IMR-90 (cell line): ENCODE measurements around the gene MTX2. TPM values are rescaled to one million over a fixed set of nuclear protein-coding genes. Genes with fewer than 3 reads are reported as not detected.

Source experiments
- ATAC-seq: fragments of 200-7000 bp; cut with Tn5 transposase; 2 replicates; pipeline ENCODE4 v1.9.1; 2020; ENCODE audit warnings: low read depth, mild to moderate bottlenecking, moderate library complexity
- BruUV-seq: library from RNA; stranded (reverse); fragments of 400-500 nt; replicated peaks from 2 replicates; lab custom pipeline; 2021; lab: Mats Ljungman, UMichigan
- CTCF ChIA-PET: fragments of 300-600 bp; formaldehyde crosslinking; extraction: SDS; loops from one replicate; lab custom pipeline; 2021; ENCODE audit warnings: antibody characterized with exemption; lab: Yijun Ruan, JAX
- POLR2A ChIA-PET: fragments of 300-600 bp; sonication (Branson Sonifier 250); formaldehyde crosslinking; loops from one replicate; lab custom pipeline; 2022; ENCODE audit warnings: antibody characterized with exemption; ENCODE audit not compliant: unreplicated experiment; lab: Charles Lee
- DNase-seq: peaks from one replicate; pipeline ENCODE4 v3.0.0; 2013
- H2AFZ ChIP-seq: replicated peaks from 2 replicates; pipeline ENCODE3; 2013; ENCODE audit warnings: low read length, mild to moderate bottlenecking; ENCODE audit not compliant: poor library complexity
- H2AK5ac ChIP-seq: 2 replicates; pipeline ENCODE4 v1.6.1; 2013; ENCODE audit warnings: low read depth, low read length, inconsistent platforms
- H2AK9ac ChIP-seq: replicated peaks from 2 replicates; pipeline ENCODE3; 2013; ENCODE audit warnings: mild to moderate bottlenecking, low read depth, low read length, moderate library complexity; ENCODE audit not compliant: poor library complexity
- H2BK120ac ChIP-seq: 2 replicates; pipeline ENCODE4 v1.6.1; 2013; ENCODE audit warnings: low read depth, low read length, inconsistent platforms
- H2BK15ac ChIP-seq: 3 replicates; pipeline ENCODE4 v1.6.1; 2013; ENCODE audit warnings: low read depth, low read length, inconsistent platforms
- H2BK20ac ChIP-seq: 2 replicates; pipeline ENCODE4 v1.6.1; 2013; ENCODE audit warnings: low read depth, mild to moderate bottlenecking, inconsistent platforms, low read length, moderate library complexity
- H2BK5ac ChIP-seq: 2 replicates; pipeline ENCODE4 v1.6.1; 2013; ENCODE audit warnings: mild to moderate bottlenecking, low read depth, low read length, inconsistent platforms; ENCODE audit not compliant: poor library complexity, severe bottlenecking
- H3K14ac ChIP-seq: replicated peaks from 2 replicates; pipeline ENCODE4 v1.6.1; 2013; ENCODE audit warnings: low read depth, low read length, inconsistent platforms
- H3K18ac ChIP-seq: 2 replicates; pipeline ENCODE4 v1.6.1; 2013; ENCODE audit warnings: low read depth, low read length, control low read depth
- H3K23ac ChIP-seq: 2 replicates; pipeline ENCODE4 v1.6.1; 2013; ENCODE audit warnings: low read depth, low read length, inconsistent platforms
- H3K27ac ChIP-seq: 2 replicates; pipeline ENCODE4 v1.5.1; 2013; ENCODE audit warnings: mild to moderate bottlenecking, control low read depth, low read length; ENCODE audit not compliant: insufficient read depth
- H3K27me3 ChIP-seq: 2 replicates; pipeline ENCODE4 v1.6.1; 2013; ENCODE audit warnings: low read length; ENCODE audit not compliant: control insufficient read depth, insufficient read depth
- H3K36me3 ChIP-seq: 2 replicates; pipeline ENCODE4 v1.6.1; 2013; ENCODE audit warnings: low read length, mixed read lengths; ENCODE audit not compliant: control insufficient read depth, insufficient read depth
- H3K4ac ChIP-seq: 2 replicates; pipeline ENCODE4 v1.6.1; 2013; ENCODE audit warnings: low read depth, low read length, inconsistent platforms
- H3K4me1 ChIP-seq: 2 replicates; pipeline ENCODE4 v1.6.1; 2013; ENCODE audit warnings: low read length, mixed read lengths; ENCODE audit not compliant: control insufficient read depth, insufficient read depth
- H3K4me2 ChIP-seq: 2 replicates; pipeline ENCODE4 v1.6.1; 2013; ENCODE audit warnings: low read depth, mild to moderate bottlenecking, control low read depth, low read length, moderate library complexity
- H3K4me3 ChIP-seq: 2 replicates; pipeline ENCODE4 v1.5.1; 2013; ENCODE audit warnings: low read depth, mild to moderate bottlenecking, control low read depth, low read length, moderate library complexity; ENCODE audit not compliant: insufficient read depth
- H3K56ac ChIP-seq: 2 replicates; pipeline ENCODE4 v1.6.1; 2013; ENCODE audit warnings: low read length, inconsistent platforms; ENCODE audit not compliant: insufficient read depth; ENCODE audit errors: extremely low read depth
- H3K79me1 ChIP-seq, 2 experiments: 2 replicates each; pipeline ENCODE4 v1.6.1; 2013; ENCODE audit warnings: low read length in 2 of 2, inconsistent platforms in 1 of 2, low read depth in 1 of 2
- H3K9ac ChIP-seq: 2 replicates; pipeline ENCODE4 v1.6.1; 2013; ENCODE audit warnings: low read depth, low read length, control low read depth
- H3K9me1 ChIP-seq: 2 replicates; pipeline ENCODE4 v1.6.1; 2013; ENCODE audit warnings: low read length, inconsistent platforms; ENCODE audit not compliant: insufficient read depth
- H3K9me3 ChIP-seq: 2 replicates; pipeline ENCODE4 v1.6.1; 2013; ENCODE audit warnings: low read length; ENCODE audit not compliant: control insufficient read depth, insufficient read depth
- H4K20me1 ChIP-seq: 2 replicates; pipeline ENCODE4 v1.6.1; 2013; ENCODE audit warnings: low read length, inconsistent platforms; ENCODE audit not compliant: insufficient read depth
- H4K5ac ChIP-seq: 2 replicates; pipeline ENCODE4 v1.6.1; 2013; ENCODE audit warnings: mild to moderate bottlenecking, low read depth, low read length, control low read depth
- H4K8ac ChIP-seq, 2 experiments: 2 replicates each; pipeline ENCODE4 v1.6.1; 2013; ENCODE audit warnings: low read depth in 2 of 2, low read length in 2 of 2, control low read depth in 1 of 2, inconsistent platforms in 1 of 2
- H4K91ac ChIP-seq: 2 replicates; pipeline ENCODE4 v1.6.1; 2013; ENCODE audit warnings: low read depth, low read length, inconsistent platforms; ENCODE audit not compliant: insufficient read depth
- BHLHE40 ChIP-seq: fragments of 150-350 bp; IDR thresholded peaks from 2 replicates; pipeline ENCODE4 v1.6.1; 2016; ENCODE audit warnings: mild to moderate bottlenecking, low read depth, low read length
- CEBPB ChIP-seq: IDR thresholded peaks from 2 replicates; pipeline ENCODE4 v1.6.1; 2012; ENCODE audit warnings: low read depth, low read length, improper control_type of control experiment
- FOS ChIP-seq: fragments of 150-350 bp; IDR thresholded peaks from 2 replicates; pipeline ENCODE4 v1.6.1; 2016; ENCODE audit warnings: low read depth, low read length
- MAFK ChIP-seq: IDR thresholded peaks from 2 replicates; pipeline ENCODE4 v1.6.1; 2012; ENCODE audit warnings: low read depth, low read length, improper control_type of control experiment
- MAZ ChIP-seq: IDR thresholded peaks from 2 replicates; pipeline ENCODE4 v1.6.1; 2012; ENCODE audit warnings: low read depth, mild to moderate bottlenecking, low read length, improper control_type of control experiment, moderate library complexity, borderline replicate concordance
- MXI1 ChIP-seq: IDR thresholded peaks from 2 replicates; pipeline ENCODE4 v1.6.1; 2012; ENCODE audit warnings: low read depth, mild to moderate bottlenecking, low read length, moderate library complexity, borderline replicate concordance
- NFE2L2 ChIP-seq: fragments of 150-350 bp; IDR thresholded peaks from 2 replicates; pipeline ENCODE4 v1.6.1; 2016; ENCODE audit warnings: low read depth, mild to moderate bottlenecking, low read length
- POLR2A ChIP-seq: IDR thresholded peaks from 2 replicates; pipeline ENCODE4 v1.6.1; 2012; ENCODE audit warnings: mild to moderate bottlenecking, low read depth, low read length
- RAD21 ChIP-seq: IDR thresholded peaks from 2 replicates; pipeline ENCODE4 v1.6.1; 2012; ENCODE audit warnings: low read length, improper control_type of control experiment
- RCOR1 ChIP-seq: IDR thresholded peaks from 2 replicates; pipeline ENCODE4 v1.6.1; 2012; ENCODE audit warnings: mild to moderate bottlenecking, low read length, improper control_type of control experiment; ENCODE audit not compliant: insufficient replicate concordance
- RFX5 ChIP-seq: IDR thresholded peaks from 2 replicates; pipeline ENCODE4 v1.8.0; 2012; ENCODE audit warnings: low read depth, mild to moderate bottlenecking, low read length, moderate library complexity
- SMC3 ChIP-seq: fragments of 150-350 bp; IDR thresholded peaks from 2 replicates; pipeline ENCODE4 v1.6.1; 2016; ENCODE audit warnings: low read depth, mild to moderate bottlenecking, antibody characterized with exemption, low read length, moderate library complexity
- WGBS, 2 experiments: methylation state at CpG; one replicate each; pipeline versions ENCODE4 v1.1.5 to v1.1.7; 2013; ENCODE audit warnings: missing lambda C conversion rate in 2 of 2; ENCODE audit not compliant: insufficient read length in 1 of 2; ENCODE audit errors: extremely low coverage in 2 of 2; 5-methylcytosine and 5-hydroxymethylcytosine counted together
- dilution Hi-C: fragments of 300-500 bp; cut with HindIII; formaldehyde crosslinking; loops from one replicate; pipeline ENCODE4 v1.14.3; 2018; ENCODE audit warnings: low sequenced_read_pairs; ENCODE audit not compliant: unreplicated experiment
- in situ Hi-C: fragments of 300-500 bp; cut with MboI; formaldehyde crosslinking; loops from 3 replicates; pipeline ENCODE4 v1.14.3; 2019; ENCODE audit warnings: low sequenced_read_pairs, inconsistent platforms, mixed read lengths
- intact Hi-C: fragments of 100-400 bp; cut with micrococcal nuclease; formaldehyde crosslinking; loops from 2 replicates; pipeline ENCODE4 v1.10.0; 2022
- polyA plus RNA-seq, 3 experiments: library from polyadenylated mRNA; depleted of rRNA; stranded (reverse); fragments of >200 nt; gene quantifications; 2 replicates each; pipeline ENCODE4 v1.2.3, GENCODE V29; 2012; ENCODE audit warnings: low replicate concordance in 1 of 3
- total RNA-seq: library from RNA; depleted of rRNA; stranded (reverse); fragments of >200 nt; gene quantifications from 2 replicates; pipeline ENCODE4 v1.2.3, GENCODE V29; 2012
- TF ChIP-seq, protein P1 (sequence below): conservative IDR thresholded peaks from 2 replicates; pipeline ENCODE4 v1.5.1; 2012; ENCODE audit warnings: mild to moderate bottlenecking, low read depth, low read length, improper control_type of control experiment
- TF ChIP-seq, protein P2 (sequence below): fragments of 150-350 bp; IDR thresholded peaks from 2 replicates; pipeline ENCODE4 v1.6.1; 2017; ENCODE audit warnings: mild to moderate bottlenecking, antibody characterized with exemption, low read length, low read depth
- TF ChIP-seq, protein P3 (sequence below): fragments of 150-350 bp; IDR thresholded peaks from 2 replicates; pipeline ENCODE4 v1.6.1; 2016; ENCODE audit warnings: low read depth, mild to moderate bottlenecking, low read length, moderate library complexity, borderline replicate concordance

MTX2 gene
- total and polyA plus RNA-seq, 2 of the 4 experiments (the other 2 are of a cell fraction): 24.9 to 37.8 TPM

DNA sequence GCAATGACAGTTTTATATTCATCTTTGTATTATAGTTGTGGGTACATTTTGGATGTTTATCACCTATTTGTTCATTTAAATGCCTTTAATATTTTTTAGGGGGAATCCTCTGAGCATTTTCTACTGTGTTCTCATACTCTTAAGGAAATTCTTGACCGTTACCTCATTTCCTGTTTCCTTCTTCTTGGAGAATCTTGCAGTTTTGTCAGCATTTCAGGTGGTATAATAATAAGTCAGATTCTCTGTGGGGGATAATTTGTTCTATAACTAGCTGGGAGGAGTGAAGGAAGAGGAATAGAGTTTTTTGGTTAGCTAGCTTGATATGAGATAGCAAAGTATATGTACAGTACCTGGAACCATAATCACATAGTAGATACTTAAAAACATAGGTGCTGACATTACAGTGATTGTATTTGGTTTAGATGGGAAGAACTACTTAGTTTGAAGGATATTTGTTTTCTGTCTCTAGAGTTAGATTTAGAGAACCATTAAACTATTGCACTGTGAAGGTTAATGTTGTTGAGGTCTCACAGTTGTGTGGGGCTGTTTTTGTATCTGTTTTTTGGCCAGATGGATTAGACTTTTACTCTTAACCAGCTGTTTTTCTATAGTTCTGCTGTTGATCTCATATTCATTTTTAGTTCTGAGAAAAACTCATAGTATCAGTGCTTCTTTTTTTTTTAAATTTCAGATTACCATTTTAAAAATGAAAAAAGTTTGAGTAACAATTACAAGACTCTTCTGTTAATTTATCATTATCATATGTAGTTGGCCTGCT is 14.2 kb downstream of the MTX2 start:
- no peak overlapping the region for H3K23ac ChIP-seq
- H2AK9ac ChIP-seq: no peak overlapping the region
- H3K27me3 ChIP-seq: no peaks in the 10 kb centered on the region
- no peak overlapping the region for H2BK5ac ChIP-seq
- ChIA-PET POLR2A (no interaction called here), CTCF (interaction anchor here (0.7 to 1.2 kb wide), 2 partner anchors 172 to 1044 kb away, joined by 3 read pairs; no protein-coding TSS in a partner anchor)
- H3K4me3 ChIP-seq: no peak overlapping the region
- H3K9me1 ChIP-seq: peaks cover 3% of the 10 kb centered on the region; the same call in 1 of the 2 replicates
- dilution Hi-C loops (no loop called here), in situ Hi-C loops (no loop called here), intact Hi-C loops (loop anchor here (10.0 kb wide), 1 partner anchor 59 kb away; no protein-coding TSS in a partner anchor)
- H2BK15ac ChIP-seq: no peak overlapping the region
- H3K79me1 ChIP-seq: peaks cover 25 to 28% of the 10 kb centered on the region in 2 experiments
- H2AFZ ChIP-seq: no peak overlapping the region
- H2BK20ac ChIP-seq: no peak overlapping the region
- no peak overlapping the region for H2BK120ac ChIP-seq
- H3K9ac ChIP-seq: no peak overlapping the region
- no peak overlapping the region for H3K56ac ChIP-seq
- no peaks in the 10 kb centered on the region for H3K36me3 ChIP-seq
- H4K8ac ChIP-seq: no peak overlapping the region
- no peak overlapping the region for H2AK5ac ChIP-seq
- peaks cover 13% of the 10 kb centered on the region; the same call in 1 of the 2 replicates for H4K20me1 ChIP-seq
- no peak overlapping the region for H3K4ac ChIP-seq
- ATAC-seq (no peak), DNase-seq (peak; percentile 38)
- H4K5ac ChIP-seq: no peak overlapping the region
- H4K91ac ChIP-seq: no peak overlapping the region
- no peak overlapping the region for H3K18ac ChIP-seq
- no peaks in the 10 kb centered on the region for H3K4me1 ChIP-seq
- no TSS peak for BruUV-seq
- H3K4me2 ChIP-seq: no peak overlapping the region
- no peaks in the 10 kb centered on the region for H3K9me3 ChIP-seq
- no peak overlapping the region for H3K14ac ChIP-seq
- no peak overlapping the region for H3K27ac ChIP-seq
- no CpG with 5 or more reads among the region's 1 CpG for WGBS, 2 experiments
- TF ChIP-seq RFX5: no peak
- TF ChIP-seq SMC3: no peak
- TF ChIP-seq FOS: no peak
- TF ChIP-seq RCOR1: no peak
- TF ChIP-seq, protein P1, sequence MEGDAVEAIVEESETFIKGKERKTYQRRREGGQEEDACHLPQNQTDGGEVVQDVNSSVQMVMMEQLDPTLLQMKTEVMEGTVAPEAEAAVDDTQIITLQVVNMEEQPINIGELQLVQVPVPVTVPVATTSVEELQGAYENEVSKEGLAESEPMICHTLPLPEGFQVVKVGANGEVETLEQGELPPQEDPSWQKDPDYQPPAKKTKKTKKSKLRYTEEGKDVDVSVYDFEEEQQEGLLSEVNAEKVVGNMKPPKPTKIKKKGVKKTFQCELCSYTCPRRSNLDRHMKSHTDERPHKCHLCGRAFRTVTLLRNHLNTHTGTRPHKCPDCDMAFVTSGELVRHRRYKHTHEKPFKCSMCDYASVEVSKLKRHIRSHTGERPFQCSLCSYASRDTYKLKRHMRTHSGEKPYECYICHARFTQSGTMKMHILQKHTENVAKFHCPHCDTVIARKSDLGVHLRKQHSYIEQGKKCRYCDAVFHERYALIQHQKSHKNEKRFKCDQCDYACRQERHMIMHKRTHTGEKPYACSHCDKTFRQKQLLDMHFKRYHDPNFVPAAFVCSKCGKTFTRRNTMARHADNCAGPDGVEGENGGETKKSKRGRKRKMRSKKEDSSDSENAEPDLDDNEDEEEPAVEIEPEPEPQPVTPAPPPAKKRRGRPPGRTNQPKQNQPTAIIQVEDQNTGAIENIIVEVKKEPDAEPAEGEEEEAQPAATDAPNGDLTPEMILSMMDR: no peak
- no peak for TF ChIP-seq CEBPB
- no peak for TF ChIP-seq BHLHE40
- TF ChIP-seq MXI1: no peak
- TF ChIP-seq, protein P2, sequence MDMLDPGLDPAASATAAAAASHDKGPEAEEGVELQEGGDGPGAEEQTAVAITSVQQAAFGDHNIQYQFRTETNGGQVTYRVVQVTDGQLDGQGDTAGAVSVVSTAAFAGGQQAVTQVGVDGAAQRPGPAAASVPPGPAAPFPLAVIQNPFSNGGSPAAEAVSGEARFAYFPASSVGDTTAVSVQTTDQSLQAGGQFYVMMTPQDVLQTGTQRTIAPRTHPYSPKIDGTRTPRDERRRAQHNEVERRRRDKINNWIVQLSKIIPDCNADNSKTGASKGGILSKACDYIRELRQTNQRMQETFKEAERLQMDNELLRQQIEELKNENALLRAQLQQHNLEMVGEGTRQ: no peak
- TF ChIP-seq MAFK: no peak
- TF ChIP-seq RAD21: no peak
- TF ChIP-seq, protein P3, sequence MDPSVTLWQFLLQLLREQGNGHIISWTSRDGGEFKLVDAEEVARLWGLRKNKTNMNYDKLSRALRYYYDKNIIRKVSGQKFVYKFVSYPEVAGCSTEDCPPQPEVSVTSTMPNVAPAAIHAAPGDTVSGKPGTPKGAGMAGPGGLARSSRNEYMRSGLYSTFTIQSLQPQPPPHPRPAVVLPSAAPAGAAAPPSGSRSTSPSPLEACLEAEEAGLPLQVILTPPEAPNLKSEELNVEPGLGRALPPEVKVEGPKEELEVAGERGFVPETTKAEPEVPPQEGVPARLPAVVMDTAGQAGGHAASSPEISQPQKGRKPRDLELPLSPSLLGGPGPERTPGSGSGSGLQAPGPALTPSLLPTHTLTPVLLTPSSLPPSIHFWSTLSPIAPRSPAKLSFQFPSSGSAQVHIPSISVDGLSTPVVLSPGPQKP: no peak
- TF ChIP-seq MAZ: no peak
- TF ChIP-seq NFE2L2: no peak
- TF ChIP-seq POLR2A: no peak
